Parathyroid adenoma (tissue), 2 donors: ENCODE results near the gene MOGAT1.

Source experiments
- H2AFZ ChIP-seq: fragments of 300-600 bp; sonication (generic); one replicate; pipeline ENCODE4 v1.7.0; 2017; ENCODE audit warnings: antibody characterized with exemption, mild to moderate bottlenecking
- H3K27ac ChIP-seq: fragments of 300-600 bp; sonication (generic); one replicate; pipeline ENCODE4 v1.7.0; 2017
- H3K27me3 ChIP-seq: fragments of 300-600 bp; sonication (generic); one replicate; pipeline ENCODE4 v1.7.0; 2017; ENCODE audit warnings: low read length; ENCODE audit not compliant: control insufficient read depth, insufficient read depth
- H3K36me3 ChIP-seq: fragments of 300-600 bp; sonication (generic); one replicate; pipeline ENCODE4 v1.7.0; 2017; ENCODE audit warnings: low read length; ENCODE audit not compliant: control insufficient read depth, insufficient read depth
- H3K4me1 ChIP-seq: fragments of 300-600 bp; sonication (generic); one replicate; pipeline ENCODE4 v1.7.0; 2017; ENCODE audit warnings: control low read depth
- H3K4me2 ChIP-seq: fragments of 300-600 bp; sonication (generic); one replicate; pipeline ENCODE4 v1.7.0; 2017; ENCODE audit warnings: low read length
- H3K4me3 ChIP-seq: fragments of 300-600 bp; sonication (generic); one replicate; pipeline ENCODE4 v1.7.0; 2017; ENCODE audit warnings: low read depth, low read length
- H3K79me2 ChIP-seq: fragments of 300-600 bp; sonication (generic); one replicate; pipeline ENCODE4 v1.7.0; 2017; ENCODE audit warnings: control low read depth
- H3K9ac ChIP-seq: fragments of 300-600 bp; sonication (generic); one replicate; pipeline ENCODE4 v1.7.0; 2017; ENCODE audit warnings: mild to moderate bottlenecking
- H3K9me3 ChIP-seq: fragments of 300-600 bp; sonication (generic); one replicate; pipeline ENCODE4 v1.7.0; 2017; ENCODE audit warnings: low read length; ENCODE audit not compliant: control insufficient read depth
- TF ChIP-seq, protein P1 (sequence below): fragments of 300-600 bp; sonication (generic); IDR thresholded peaks from one replicate; pipeline ENCODE4 v1.7.0; 2017; ENCODE audit warnings: antibody characterized with exemption, mild to moderate bottlenecking
- donor health status: primary hyperparathyroidism.

The MOGAT1 gene

GRCh38 chr2:222673273-222673672 is 1.8 kb downstream of the MOGAT1 start:
- no peak overlapping the region for H3K4me2 ChIP-seq
- peak overlapping the region; percentile 28 for H2AFZ ChIP-seq
- H3K9ac ChIP-seq, result no peak overlapping the region
- no peaks in the 10 kb centered on the region for H3K36me3 ChIP-seq
- H3K27me3 ChIP-seq, result no peaks in the 10 kb centered on the region
- no peaks in the 10 kb centered on the region for H3K79me2 ChIP-seq
- no peak overlapping the region for H3K4me3 ChIP-seq
- peaks cover 10% of the 10 kb centered on the region for H3K4me1 ChIP-seq
- peak overlapping the region; percentile 43 for H3K27ac ChIP-seq
- no peaks in the 10 kb centered on the region for H3K9me3 ChIP-seq
- TF ChIP-seq, protein P1, sequence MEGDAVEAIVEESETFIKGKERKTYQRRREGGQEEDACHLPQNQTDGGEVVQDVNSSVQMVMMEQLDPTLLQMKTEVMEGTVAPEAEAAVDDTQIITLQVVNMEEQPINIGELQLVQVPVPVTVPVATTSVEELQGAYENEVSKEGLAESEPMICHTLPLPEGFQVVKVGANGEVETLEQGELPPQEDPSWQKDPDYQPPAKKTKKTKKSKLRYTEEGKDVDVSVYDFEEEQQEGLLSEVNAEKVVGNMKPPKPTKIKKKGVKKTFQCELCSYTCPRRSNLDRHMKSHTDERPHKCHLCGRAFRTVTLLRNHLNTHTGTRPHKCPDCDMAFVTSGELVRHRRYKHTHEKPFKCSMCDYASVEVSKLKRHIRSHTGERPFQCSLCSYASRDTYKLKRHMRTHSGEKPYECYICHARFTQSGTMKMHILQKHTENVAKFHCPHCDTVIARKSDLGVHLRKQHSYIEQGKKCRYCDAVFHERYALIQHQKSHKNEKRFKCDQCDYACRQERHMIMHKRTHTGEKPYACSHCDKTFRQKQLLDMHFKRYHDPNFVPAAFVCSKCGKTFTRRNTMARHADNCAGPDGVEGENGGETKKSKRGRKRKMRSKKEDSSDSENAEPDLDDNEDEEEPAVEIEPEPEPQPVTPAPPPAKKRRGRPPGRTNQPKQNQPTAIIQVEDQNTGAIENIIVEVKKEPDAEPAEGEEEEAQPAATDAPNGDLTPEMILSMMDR, result no peak

DNA sequence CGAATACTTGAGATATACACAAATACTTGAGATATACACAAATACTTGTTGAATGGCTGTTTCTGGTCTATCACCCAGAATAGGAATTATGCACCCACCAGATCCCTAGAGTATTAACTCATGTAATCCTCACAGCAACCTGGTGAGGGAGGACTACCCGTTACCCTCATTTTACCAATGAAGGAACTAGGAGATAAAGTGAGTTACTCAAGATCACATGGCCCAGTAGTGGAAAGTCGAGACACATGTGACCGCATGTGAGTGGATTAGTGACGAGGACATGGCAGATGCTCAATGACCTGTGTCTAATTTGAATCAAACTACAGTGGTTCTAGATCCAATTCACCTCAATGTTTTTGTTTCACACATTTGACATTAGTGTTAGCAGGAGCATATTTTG is 2.4 kb downstream of the MOGAT1 start:
- Histone ChIP-seq H3K4me1 (peaks cover 10% of the 10 kb centered on the region), H3K4me3 (no peak overlapping the region), H3K36me3 (no peaks in the 10 kb centered on the region), H3K79me2 (no peaks in the 10 kb centered on the region), H3K9me3 (no peaks in the 10 kb centered on the region), H3K4me2 (no peak overlapping the region), H3K27me3 (no peaks in the 10 kb centered on the region), H3K27ac (peak overlapping the region; percentile 43), H3K9ac (no peak overlapping the region), H2AFZ (peak overlapping the region; percentile 28)
- TF ChIP-seq, protein P1, result no peak

- no peak overlapping the region for H3K9ac ChIP-seq
- no peaks in the 10 kb centered on the region for H3K9me3 ChIP-seq
- H3K79me2 ChIP-seq, result no peaks in the 10 kb centered on the region
- no peaks in the 10 kb centered on the region for H3K36me3 ChIP-seq
- H3K27me3 ChIP-seq, result no peaks in the 10 kb centered on the region
- no peak overlapping the region for H3K27ac ChIP-seq
- no peak overlapping the region for H3K4me3 ChIP-seq
- TF ChIP-seq, protein P1, result no peak
- H3K4me1 ChIP-seq, result peaks cover 10% of the 10 kb centered on the region
- H3K4me2 ChIP-seq, result no peak overlapping the region
- H2AFZ ChIP-seq, result no peak overlapping the region
Observed at GRCh38 chr2:222677981-222678380, 6.5 kb downstream of the MOGAT1 start.

GRCh38 chr2:222683805-222684204 is 12.3 kb downstream of the MOGAT1 start:
- Histone ChIP-seq H3K9ac (no peak overlapping the region), H3K4me2 (no peak overlapping the region), H3K36me3 (no peaks in the 10 kb centered on the region), H3K4me3 (no peak overlapping the region), H3K27ac (peak overlapping the region; percentile 5), H3K27me3 (no peaks in the 10 kb centered on the region), H3K79me2 (no peaks in the 10 kb centered on the region), H2AFZ (no peak overlapping the region), H3K4me1 (peaks cover 18% of the 10 kb centered on the region), H3K9me3 (no peaks in the 10 kb centered on the region)
- TF ChIP-seq, protein P1, result no peak

- no peaks in the 10 kb centered on the region for H3K9me3 ChIP-seq
- H3K27me3 ChIP-seq, result no peaks in the 10 kb centered on the region
- H3K36me3 ChIP-seq, result no peaks in the 10 kb centered on the region
- no peak overlapping the region for H3K4me3 ChIP-seq
- H3K27ac ChIP-seq, result peak overlapping the region; percentile 71
- H3K79me2 ChIP-seq, result no peaks in the 10 kb centered on the region
- TF ChIP-seq, protein P1, result no peak
- peak overlapping the region; percentile 33 for H2AFZ ChIP-seq
- H3K4me1 ChIP-seq, result peaks cover 19% of the 10 kb centered on the region
- no peak overlapping the region for H3K9ac ChIP-seq
- H3K4me2 ChIP-seq, result no peak overlapping the region
Observed at GRCh38 chr2:222686086-222686750, 14.8 kb downstream of the MOGAT1 start.
